ENCODE measurements around the gene XXYLT1.

DNA sequence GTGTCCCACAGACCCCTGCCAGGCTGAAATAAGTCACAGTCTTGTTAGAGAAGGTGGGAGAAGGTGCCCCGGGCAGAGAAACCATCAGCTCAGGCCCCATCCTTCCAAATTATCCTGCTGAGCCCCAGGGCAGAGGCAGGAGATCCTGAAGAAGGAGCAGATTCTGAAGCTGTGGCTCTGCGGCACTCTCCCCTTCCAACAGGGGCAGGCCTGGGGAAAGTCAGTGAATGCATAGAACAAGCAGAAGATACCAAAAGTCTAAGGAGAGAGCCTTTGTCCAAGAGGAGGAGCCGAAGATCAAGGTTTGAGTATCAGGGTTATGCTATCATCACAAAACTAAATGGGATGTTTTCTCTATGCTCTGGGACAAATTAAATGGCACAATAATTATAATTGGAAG lies 249.3 kb downstream of the XXYLT1 start:
- TF ChIP-seq, protein P1, sequence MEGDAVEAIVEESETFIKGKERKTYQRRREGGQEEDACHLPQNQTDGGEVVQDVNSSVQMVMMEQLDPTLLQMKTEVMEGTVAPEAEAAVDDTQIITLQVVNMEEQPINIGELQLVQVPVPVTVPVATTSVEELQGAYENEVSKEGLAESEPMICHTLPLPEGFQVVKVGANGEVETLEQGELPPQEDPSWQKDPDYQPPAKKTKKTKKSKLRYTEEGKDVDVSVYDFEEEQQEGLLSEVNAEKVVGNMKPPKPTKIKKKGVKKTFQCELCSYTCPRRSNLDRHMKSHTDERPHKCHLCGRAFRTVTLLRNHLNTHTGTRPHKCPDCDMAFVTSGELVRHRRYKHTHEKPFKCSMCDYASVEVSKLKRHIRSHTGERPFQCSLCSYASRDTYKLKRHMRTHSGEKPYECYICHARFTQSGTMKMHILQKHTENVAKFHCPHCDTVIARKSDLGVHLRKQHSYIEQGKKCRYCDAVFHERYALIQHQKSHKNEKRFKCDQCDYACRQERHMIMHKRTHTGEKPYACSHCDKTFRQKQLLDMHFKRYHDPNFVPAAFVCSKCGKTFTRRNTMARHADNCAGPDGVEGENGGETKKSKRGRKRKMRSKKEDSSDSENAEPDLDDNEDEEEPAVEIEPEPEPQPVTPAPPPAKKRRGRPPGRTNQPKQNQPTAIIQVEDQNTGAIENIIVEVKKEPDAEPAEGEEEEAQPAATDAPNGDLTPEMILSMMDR (IDR thresholded peaks at IDR 0.05; ENCODE audit: low read length) = no peak
- no peak for TF ChIP-seq EZH2 (IDR thresholded peaks at IDR 0.05; ENCODE audit: borderline replicate concordance, low read length)
